ENCODE measurements around the gene LRP1B.

DNA sequence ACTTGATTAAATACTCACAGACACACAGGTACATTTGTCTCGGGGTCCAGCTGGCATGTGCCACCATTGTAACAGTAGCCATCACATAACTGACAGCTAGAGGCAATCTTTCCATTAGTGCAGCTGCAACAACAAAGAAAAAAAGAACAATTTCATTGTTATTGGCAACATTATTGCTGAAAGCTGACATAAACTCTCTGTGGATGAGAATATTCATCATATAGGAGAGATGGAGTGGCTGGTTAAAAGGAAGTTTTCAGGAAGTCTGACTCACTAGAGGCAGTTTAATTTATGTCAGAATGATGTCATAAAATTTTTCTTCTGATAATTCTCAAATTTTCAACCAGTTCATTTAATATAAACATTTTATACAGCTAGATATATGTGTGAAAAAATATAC lies 1860.6 kb downstream of the LRP1B start:
- TF ChIP-seq EP300 (IDR thresholded peaks at IDR 0.05) (no peak), CTCF (IDR thresholded peaks at IDR 0.05) (no peak)

Measured in tibial nerve (tissue), 4 donors.